Stimulated activated CD8-positive, alpha-beta memory T cell treated with anti-CD3 and anti-CD28 coated beads, Interleukin-12 subunit alpha, Interleukin-12 subunit beta, amount 100 ng/mL, for 4 hours (primary cell): ENCODE results near the gene MYO18A.
"Not testable (repeated sequence)": the region's sequence is repeated elsewhere in the genome, so short reads cannot be mapped to it uniquely, and the experiment has no call there.

Source experiments
- DNase-seq: peaks from one replicate; pipeline ENCODE4 v3.0.0-alpha.2; 2020; ENCODE audit warnings: low read depth

Gene MYO18A

DNA sequence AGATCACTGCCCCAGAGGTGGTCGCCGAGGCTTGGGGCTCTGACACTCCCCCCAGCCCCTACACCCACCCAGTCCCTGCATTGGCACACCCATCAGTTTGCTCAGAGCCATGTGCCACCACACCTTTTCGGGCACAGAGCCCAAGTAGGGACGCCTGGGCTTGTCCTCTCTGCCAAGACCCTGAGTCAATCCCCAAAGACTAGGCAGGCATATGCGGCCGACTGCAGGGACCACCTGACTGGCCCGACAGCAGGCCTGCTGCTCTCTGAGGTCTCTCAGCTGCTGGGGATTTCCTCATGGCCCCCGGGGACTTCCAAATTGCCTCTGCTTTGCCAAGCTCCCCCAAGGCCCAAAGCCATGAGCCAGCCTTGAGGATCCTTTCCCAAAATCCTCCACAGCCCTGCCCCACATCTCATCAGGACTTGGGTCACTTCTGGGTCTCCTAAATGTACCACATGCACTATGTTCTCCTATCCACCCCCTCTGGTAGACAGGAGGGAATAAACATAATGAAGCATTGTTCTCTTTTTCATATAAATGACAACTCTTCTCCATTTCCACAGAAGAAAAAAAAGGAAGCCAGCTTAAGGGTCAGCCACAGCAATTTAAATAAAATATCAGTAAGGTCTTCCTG lies 30.6 kb downstream of the MYO18A start:
- DNase-seq = no peak

DNA sequence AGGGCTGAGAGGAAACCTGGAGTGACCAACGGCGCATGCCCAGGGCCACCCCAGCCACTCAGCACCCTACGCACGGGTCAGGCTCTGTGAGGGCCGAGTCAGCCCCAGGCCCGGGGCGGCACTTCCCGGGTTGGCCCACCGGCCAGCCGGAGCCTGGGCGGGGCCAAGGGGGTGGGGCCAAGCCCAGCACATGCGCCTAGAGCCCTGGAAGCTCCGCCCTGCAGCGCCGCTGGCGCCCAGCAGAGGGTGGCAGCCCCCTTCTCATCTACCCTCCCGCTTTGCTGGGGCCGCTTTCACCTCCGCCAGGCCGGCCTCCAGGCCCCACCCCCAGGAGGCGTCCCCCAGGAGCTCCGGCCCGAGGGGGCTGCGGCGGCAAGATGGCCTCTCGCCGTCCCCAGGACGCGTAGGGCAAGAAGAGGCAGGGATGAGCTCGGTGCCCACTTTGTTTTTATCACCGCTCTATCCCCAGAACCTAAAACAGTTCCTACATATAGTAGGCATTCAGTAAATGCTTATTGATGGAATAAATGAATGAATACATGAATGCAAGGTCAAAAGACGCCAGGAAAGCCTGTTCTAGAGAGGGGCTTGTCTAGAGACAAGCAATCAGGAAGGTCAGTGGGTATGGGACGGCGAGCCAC lies 31.3 kb downstream of the MYO18A start:
- peak; percentile 90 for DNase-seq

DNA sequence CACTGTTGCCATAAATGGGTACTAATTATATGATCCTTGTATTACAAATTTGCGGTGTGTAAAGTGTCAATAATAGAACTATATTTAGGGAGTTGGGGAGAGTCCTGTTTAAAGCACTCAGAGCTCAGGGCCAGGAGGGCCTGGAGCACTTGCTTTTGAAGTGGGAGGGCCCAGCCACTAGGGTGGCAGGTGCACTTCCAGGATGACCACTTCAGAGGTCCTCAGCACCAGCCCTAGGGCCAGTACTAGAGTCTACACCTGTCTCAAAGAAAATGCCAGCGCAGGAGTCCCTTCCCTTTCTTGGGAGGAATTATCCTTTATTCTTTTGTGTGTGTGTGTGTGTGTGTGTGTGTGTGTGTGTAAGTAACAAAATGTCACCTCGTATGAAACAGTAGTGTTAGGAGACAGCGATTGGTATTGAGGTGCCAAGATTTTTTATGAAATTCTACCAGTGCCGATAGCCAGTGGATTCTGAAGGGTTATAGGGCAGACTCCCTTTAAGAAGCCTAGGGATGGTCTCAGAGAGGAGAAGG lies 31.9 kb downstream of the MYO18A start:
- no peak for DNase-seq

DNA sequence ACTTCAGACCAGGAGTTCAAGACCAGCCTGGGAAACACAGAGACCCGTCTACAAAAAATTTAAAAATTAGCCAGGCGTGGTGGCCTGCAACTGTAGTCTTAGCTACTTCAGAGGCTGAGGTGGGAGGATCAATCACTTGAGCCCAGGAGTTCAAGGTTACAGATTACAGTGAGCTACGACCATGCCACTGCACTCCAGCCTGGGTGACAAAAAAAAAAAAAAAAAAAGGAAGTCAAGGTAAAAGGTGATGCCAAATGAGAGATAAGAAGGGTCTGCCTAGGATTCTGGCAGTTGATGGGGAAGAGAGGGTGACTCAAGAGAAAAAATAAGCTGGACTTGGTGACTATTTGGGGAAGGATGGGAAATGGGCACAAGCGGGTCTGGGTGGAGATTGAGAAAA lies 32.5 kb downstream of the MYO18A start:
- DNase-seq = no peak

DNA sequence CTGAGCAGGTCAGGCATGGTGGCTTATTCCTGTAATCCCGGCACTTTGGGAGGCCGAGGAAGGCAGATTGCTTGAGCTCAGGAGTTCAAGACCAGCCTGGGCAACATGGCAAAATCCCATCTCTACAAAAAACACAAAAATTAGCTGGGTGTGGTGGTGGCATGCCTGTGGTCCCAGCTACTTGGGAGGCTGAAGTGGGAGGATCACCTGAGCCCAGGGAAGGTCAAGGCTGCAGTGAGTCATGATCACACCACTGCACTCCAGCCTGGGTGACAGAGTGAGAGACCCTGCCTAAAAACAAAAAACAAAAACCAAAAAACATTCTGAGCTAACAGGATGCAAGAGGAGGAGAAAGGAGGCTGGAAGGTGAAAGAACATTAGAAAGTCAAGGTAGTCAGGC lies 33.0 kb downstream of the MYO18A start:
- not testable (repeated sequence) for DNase-seq

DNA sequence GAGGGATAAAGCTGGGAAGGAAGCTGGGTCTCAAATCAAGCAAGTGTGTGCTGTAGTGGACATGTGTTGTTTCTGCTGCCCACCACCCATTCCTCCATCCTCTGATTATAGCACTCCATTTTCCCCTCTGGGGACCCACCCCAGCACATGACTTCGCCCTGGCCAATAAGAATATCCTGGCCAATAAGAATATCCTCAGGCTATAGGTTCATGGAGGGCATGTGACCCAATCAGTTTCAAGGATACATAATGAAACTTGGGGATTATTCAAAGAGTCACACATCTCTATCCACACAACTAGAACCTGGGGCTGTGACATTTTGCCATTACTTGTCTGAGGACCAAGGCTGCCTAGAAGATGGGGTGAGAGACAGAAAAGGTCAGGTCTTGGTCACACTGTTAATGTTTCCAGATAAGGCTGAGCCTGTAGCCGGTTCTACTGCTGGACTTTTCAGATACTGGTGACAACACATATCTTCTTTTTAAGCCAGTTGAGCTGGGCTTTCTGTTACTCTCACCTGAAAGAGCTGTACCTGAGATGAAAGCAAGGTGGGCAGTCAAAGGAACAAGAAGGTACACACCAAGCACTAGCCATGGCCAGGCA lies 33.7 kb downstream of the MYO18A start:
- no peak for DNase-seq

DNA sequence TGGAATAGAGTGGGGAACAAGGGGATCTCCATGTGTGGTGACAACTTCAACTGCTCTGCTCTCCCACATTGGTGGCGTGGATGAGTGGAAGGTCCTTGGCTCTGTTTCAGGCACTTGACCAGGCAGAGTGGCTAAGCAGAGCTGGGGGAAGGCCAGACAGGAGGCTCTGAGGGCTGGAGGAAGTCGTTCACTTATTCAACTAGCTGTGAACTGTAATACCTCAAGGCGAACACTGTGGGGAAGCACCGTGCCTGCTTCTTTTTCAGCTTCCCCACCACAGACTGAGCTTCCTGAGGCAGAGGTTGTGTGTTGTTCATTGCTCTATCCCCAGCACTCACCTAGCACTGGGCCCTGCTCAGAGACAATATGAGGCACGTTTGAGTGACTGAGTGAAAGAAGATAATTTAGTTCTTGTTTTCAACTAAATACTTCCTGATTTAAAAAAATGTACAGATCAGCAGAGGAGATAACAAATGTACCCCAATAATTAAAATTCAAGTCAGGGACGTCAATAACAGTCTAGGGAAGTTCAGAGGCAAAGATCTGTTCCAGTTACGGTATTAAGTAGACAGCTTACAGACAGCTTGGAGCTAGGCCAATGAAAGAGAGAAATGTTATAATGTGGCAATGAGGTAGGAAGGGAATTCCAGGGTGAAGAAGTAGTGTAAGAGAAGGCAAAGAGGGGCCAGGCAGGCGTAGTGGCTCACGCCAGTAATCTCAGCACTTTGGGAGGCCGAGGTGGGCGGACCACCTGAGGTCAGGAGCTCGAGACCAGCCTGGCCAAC lies 34.7 kb downstream of the MYO18A start:
- DNase-seq = peak; percentile 46

DNA sequence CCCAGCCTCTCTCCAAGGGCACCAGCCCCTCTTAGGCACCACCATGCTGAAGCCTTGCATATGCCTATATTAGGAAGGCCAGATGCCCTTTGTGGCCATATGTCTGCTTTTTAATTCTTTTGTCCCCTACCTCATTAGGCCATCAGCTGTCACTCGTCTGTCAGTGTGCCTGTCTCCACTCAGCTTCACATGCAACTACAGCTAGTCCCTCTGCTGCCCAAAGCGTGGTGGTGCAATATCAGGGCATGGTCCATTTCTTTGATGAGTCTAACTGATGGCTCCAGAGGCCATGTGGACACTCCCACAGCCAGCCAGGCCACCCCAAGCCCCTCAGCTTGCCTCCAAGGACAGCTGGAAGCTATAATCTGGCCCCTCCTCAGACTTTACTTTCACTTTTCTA lies 36.3 kb downstream of the MYO18A start:
- no peak for DNase-seq

DNA sequence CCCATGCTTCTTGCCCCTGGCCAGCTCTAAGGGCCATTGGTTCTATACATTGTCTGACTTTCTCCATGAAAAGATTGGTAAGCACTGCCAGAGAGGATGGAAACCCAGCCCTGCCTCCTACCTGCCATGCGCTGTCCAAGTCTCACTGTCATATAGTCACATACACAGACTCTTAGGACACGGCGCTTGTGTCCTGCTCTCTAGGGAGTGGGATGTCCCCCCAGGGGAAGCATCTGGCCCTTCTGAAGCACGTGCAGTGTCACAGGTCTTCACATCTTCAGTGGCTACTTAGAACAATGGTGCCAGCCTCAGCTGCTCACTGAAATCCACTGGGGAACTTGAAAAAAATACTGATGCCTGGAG lies 38.7 kb downstream of the MYO18A start:
- DNase-seq = no peak

DNA sequence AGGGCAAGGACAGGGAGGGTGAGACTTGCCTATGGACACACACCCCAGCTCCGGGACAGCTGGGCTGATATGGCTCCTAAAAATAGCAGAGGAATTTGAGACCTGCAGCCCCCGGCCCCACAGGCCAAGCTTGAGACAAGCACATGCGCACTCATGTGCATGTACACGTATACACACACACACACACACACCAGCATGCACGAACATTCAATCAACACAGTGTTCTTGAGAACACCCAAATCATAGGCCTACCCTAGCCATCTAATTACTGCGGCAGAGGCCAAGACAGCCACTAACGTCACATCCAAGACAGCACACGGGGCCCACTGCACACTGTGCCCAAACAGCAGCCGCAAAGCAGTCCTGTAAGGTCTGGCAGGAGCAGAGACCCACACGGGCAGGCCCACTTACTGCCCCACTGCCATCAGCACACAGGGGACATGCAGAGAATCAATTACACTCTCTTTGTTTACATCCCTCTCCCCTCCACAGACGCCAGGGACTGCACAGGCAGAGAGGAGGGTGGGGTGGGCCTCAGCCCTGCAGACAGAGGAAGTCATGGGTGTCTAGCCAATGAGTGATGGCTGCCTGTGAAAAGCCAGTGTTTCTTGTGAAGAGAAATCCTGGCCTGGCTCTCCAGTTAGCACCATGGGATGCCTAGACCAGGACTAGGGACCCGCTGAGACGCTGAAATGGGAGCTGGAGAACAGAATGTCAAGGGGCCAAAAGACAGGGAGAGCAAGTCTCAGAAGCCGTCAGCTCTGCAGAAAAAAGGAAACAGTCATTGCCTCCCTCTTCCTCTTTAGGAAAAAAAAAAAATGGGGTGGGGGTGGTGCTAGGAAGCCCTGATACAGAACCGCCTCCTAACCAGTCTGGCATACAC lies 39.3 kb downstream of the MYO18A start:
- DNase-seq = no peak

DNA sequence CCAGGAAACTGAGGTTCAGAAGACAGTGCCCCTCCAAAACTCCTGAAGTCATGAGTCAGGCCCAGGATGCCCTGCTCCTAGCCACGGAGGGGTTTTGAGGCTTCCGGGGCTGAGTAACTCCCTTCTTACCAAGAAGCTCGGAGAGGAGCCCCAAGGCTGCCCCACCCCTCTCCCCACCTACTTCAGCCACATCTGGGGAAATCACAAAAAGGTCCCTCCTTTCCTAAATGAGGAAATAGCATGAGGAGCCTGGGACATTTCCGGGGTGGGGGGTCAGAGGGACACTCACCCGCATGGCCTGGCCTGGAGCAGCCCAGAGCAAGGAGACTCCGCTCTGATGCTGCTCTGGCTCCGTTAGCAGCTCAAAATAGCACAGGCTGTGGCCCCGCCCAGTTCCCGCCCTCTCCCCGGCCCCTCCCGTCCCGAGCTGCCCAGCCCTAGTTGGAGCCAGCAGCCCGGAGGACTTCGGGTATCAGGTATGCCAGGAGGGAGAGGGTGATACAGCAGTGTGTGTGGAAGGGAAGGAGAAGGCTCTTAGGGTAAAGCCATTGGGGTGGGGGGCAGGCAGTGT lies 40.1 kb downstream of the MYO18A start:
- DNase-seq = peak; percentile 68

DNA sequence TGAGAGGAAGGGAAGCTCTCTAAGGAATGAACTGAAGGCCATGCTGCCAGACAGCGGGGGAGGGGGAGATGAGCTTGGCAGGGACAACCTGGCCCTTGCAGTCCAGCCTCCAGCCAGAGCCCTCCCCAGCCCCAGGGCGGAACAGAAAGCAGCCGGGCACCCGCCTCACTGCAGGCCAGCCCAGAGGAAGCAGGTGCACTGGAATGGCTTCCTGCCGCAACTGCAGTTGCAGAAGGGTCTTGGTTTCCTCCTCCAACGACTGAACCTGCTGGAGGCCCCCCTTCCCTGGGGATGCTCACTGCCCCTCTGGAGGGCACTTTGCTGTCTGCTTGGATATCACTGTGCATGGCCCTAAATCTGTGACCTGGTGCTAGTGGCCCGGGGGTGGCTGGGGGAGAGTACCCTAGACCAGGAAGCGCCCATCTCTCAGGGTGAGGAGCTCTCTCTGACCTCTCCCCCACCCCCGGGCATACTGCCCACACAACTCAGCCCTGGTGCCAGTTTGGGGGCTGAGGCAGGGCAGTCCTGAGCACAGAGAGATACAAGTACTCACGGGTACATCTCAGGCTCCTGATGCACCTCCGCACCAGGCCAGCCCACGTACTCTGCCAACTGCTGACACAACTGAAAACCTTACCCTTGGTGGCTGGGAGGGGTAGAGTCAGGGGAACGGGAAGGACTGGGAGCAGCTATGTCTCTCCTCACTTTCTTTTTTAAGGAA lies 41.1 kb downstream of the MYO18A start:
- DNase-seq = no peak

DNA sequence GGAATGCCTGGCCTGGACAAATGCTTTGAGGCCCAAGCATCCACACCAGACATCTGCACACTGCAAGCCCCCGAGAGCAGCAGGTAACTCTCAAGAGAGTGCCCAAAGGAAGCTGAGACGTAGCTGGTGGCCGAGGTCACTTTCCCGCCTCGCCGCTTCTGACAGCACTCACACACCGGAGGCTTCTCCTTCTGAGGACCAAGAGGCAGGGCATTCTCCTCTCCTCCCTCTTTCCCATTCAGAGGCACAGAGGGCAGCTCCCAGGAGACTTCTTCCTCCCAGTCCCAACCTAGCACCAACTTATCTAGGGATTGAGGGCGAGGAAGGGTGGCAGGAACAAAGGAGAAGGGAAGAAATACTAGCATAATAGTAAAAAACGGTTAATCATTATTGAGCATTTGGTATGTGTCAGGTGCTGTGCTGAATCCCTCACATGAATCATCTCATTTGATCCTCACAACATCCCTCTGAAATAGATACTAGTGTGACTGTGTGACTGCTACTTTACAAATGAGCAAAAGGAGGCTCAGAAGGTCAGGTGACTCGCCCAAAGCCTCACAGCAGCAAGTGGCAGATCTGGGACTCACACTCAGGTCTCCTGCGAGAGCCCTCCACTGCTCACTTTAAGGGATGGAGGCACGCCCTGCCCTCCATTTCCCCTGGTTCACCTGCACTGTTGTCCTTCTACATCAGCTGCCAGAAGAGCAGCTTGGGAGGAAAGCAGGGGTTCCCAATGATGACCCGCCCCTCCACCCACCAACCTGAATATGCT lies 41.8 kb downstream of the MYO18A start:
- no peak for DNase-seq

DNA sequence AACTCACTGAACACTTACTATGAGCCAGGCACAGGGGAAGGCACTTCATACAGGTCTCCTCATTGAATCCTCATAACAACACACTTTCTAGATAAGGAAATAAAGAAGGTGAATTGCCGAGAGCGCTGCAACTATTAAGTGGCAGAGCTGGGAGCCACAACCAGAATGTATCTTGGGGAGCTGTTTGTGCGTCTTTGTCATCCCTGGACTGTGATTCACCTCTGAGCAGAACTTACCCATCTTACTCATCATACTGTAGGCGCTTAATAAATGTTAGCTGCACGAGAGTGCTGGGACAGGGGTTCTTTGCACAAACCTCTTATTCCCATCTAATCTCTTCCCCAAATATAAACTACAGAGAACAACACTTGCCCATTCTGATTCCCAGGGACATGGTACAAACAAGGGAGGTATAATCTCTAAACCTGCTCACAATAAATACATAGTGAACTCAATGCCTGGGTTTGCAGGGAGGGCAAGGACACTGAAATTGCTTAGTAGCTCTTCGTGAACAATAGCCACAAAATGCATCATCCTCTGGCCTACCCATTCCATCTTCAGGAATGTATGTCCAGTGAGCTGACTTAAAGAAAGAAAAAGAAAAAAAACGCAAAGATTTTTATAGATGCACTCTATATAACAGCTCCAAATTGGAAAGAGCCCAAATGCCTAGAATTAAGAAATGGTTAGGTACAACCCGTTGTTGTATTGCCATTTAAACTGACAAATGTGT lies 43.0 kb downstream of the MYO18A start:
- no peak for DNase-seq

DNA sequence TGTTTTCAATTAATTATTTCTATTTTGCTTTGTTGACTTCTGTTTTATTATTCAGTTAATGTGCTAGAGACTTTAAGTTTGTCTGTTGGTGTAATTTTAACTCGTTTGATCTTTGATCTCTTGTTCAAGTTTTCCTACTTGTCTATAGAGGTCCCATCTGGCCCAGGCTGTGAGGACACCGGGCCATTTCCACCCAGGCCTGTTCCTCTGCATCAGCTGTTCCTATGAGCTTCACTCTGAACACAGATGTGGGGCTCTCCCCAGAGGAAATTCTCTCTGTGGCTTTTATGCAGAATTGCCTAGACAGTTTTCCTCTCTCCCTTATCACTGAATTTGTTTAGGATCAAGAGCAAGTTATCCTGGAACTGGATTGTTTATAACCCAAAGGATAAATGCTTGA lies 44.7 kb downstream of the MYO18A start:
- no peak for DNase-seq

DNA sequence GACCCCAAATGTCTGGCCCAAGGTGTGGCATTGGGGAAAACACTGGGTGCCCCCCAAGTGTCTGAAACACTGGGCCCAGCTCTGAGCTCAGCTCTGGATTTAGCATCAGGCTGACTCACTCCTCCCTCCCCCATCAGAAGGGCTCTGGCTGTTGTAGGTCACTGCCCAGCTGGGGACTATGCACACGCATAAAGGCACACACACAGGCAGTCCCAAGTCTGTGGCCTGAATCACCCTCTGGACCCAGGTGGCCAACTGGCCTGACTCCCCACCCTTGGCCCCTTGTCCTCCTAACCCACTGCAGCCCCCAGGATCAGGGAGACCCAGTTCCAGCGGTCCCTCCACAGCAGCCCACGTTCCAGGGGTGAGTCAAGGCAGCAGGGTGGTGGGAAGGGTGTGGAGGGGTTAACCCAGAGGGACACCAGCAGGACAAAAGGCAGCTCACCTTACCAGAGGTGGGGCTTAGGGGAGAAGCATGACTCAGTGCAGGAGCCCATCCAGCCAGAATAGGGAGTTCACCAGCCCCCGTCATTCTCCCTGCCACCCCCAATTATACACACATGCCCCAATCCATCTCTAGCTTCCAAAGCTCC lies 47.0 kb downstream of the MYO18A start:
- DNase-seq = no peak

DNA sequence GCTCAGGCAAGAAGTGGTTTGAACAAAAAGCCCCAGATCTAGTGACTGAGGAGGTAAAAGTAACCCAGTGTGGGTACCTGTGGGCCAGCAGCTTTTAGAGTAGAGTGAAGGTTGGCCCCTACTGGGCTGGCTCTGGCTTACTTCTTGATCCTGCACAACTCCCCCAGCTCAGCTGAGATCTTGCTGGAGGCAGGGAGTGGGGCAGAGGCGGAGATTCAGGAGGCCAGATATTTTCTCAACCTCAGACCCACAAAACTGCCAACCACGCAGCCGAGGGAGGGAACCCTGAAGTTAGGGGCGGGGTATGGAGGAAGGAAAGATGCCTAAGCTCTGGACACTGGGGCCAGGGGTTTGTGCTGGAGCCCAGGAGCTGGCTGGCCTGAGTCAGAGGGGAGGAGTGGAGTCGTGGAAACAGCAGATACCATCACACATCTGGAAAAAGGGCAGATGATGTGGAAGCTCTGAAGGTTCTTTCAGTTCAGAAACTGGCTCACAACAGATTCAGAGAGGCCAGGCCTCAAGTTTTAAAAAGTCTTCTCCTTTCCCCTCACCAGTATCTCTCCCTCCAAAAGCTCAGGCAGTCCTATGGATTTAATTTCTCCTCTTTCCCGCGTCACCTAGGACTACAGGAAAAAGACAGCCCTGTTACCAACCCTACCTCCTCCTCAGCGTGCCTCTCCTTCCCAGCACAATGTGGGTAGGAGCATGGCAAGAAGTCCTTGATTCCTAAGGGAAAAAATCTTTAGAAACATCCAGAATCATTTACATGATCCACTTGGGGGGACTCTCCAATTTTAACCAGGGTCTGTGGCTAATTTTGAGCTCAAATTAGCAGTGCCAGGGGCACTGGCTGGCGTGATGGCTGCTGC lies 48.1 kb downstream of the MYO18A start:
- DNase-seq = no peak

DNA sequence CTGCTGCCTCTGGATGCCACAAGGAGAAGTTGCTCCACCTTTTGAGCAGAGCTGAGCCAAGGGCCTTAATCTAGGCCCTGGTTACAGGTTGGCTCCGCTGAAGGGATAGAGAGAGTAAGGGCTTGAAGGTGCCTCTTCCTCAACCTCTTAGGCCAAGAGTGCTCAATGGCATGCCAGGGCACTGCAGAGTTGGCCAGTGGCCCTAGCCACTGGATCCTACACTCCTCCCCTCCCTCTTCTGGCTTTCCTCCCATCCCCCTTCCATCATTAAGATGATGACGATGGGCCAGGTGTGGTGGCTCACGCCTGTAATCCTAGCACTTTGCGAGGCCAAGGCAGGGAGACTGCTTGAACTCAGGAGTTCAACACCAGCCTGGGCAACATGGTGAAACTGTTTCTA lies 50.5 kb downstream of the MYO18A start:
- no peak for DNase-seq
